Parietal lobe (tissue), 2 donors: ENCODE measurements around the gene RNU5D-1. TPM values are rescaled to one million over a fixed set of nuclear protein-coding genes. Genes with fewer than 3 reads are reported as not detected.

Experiments used
- small RNA-seq: library from RNA; depleted of rRNA; stranded (forward); fragments of <200 nt; gene quantifications from one replicate; pipeline ENCODE3, GENCODE V24; 2014; ENCODE audit warnings: low replicate concordance
- total RNA-seq: library from RNA; depleted of rRNA; stranded (reverse); fragments of >200 nt; gene quantifications from one replicate; pipeline ENCODE4 v1.2.3, GENCODE V29; 2014

Gene RNU5D-1
- not detected for total RNA-seq

GRCh38 chr1:44730741-44731512, at the start of gene RNU5D-1:
Gene RNU5D-1 (minus strand): TSS chr1:44731170.

GRCh38 chr1:44775078-44775929, 44.3 kb upstream of the RNU5D-1 start, which contains the start of gene RPS8:
Gene RPS8 (plus strand): TSS chr1:44775540. CDS start chr1:44775597, 57 bp downstream.

GRCh38 chr1:44739307-44740178, 8.6 kb upstream of the RNU5D-1 start, which contains the start of gene KIF2C:
Gene KIF2C (plus strand): TSS chr1:44739837. CDS start chr1:44739933, 96 bp downstream.

Small RNAs within 50 kb of the gene (small RNA-seq; reads per million reads assigned to genes)
- gene RNU5D-1 (49.9 reads per million, percentile 94 among the genes with 10 or more reads in this experiment), gene RNU5F-1 (9.5 reads per million, percentile 90 among the genes with 10 or more reads in this experiment), gene SNORD38A (71.3 reads per million, percentile 95 among the genes with 10 or more reads in this experiment), gene SNORD38B (not detected), gene SNORD46 (2,510 reads per million, percentile 99 among the genes with 10 or more reads in this experiment), gene SNORD55 (not detected)

Other genes with a start within 250 kb of the RNU5D-1 start
- gene TMEM53, start 56.7 kb downstream of the RNU5D-1 start, total RNA-seq: 6.3 TPM
- 10.6 TPM for gene ARMH1, start 56.5 kb downstream of the RNU5D-1 start, total RNA-seq
- 6.3 TPM for gene KIF2C, start 8.7 kb upstream of the RNU5D-1 start, total RNA-seq
- 1,121 TPM for gene RPS8, start 44.4 kb upstream of the RNU5D-1 start, total RNA-seq
- gene BEST4, start 57.0 kb upstream of the RNU5D-1 start, total RNA-seq: 0.94 TPM
- 13.1 TPM for gene PLK3, start 69.2 kb upstream of the RNU5D-1 start, total RNA-seq
- gene DYNLT4, start 76.2 kb upstream of the RNU5D-1 start, total RNA-seq: not detected
- 1.3 TPM for gene BTBD19, start 77.4 kb upstream of the RNU5D-1 start, total RNA-seq
- gene PTCH2, start 112.1 kb upstream of the RNU5D-1 start, total RNA-seq: 2.5 TPM